ENCODE data around the gene DNAJB11.
A peak's percentile ranks its signal among the peaks of the same experiment; 100 is the strongest.
"Not testable (repeated sequence)": the region's sequence is repeated elsewhere in the genome, so short reads cannot be mapped to it uniquely, and the experiment has no call there.

DNAJB11 gene

GRCh38 chr3:186552408-186553031 lies 18.0 kb upstream of the DNAJB11 start:
- no peak for DNase-seq (ENCODE audit: low read depth)

GRCh38 chr3:186564586-186564985 lies 5.9 kb upstream of the DNAJB11 start:
- DNase-seq (ENCODE audit: low read depth), result no peak

- DNase-seq (ENCODE audit: low read depth), result no peak
Observed at GRCh38 chr3:186566772-186567071, 3.8 kb upstream of the DNAJB11 start.

GRCh38 chr3:186567072-186567921 lies 3.2 kb upstream of the DNAJB11 start, which contains the start of gene TBCCD1:
TSS of gene TBCCD1 (minus strand) at chr3:186567339. CDS start at chr3:186564329, 3,010 bp downstream.
- peak; percentile 95 for DNase-seq (ENCODE audit: low read depth)

GRCh38 chr3:186569361-186569760 lies 1.2 kb upstream of the DNAJB11 start:
- not testable (repeated sequence) for DNase-seq (ENCODE audit: low read depth)

GRCh38 chr3:186569779-186570095 lies 783 bp upstream of the DNAJB11 start:
- DNase-seq (ENCODE audit: low read depth), result no peak

GRCh38 chr3:186570941-186571643 lies 572 bp downstream of the DNAJB11 start:
- no peak for DNase-seq (ENCODE audit: low read depth)

- no peak for DNase-seq (ENCODE audit: low read depth)
Observed at GRCh38 chr3:186571644-186572013, 1.1 kb downstream of the DNAJB11 start.

- no peak for DNase-seq (ENCODE audit: low read depth)
Observed at GRCh38 chr3:186577521-186577920, 7.0 kb downstream of the DNAJB11 start.

GRCh38 chr3:186580785-186581184 lies 10.3 kb downstream of the DNAJB11 start:
- DNase-seq (ENCODE audit: low read depth), result no peak

GRCh38 chr3:186582541-186582940 lies 12.0 kb downstream of the DNAJB11 start:
- DNase-seq (ENCODE audit: low read depth), result no peak

GRCh38 chr3:186583831-186584230 lies 13.3 kb downstream of the DNAJB11 start:
- no peak for DNase-seq (ENCODE audit: low read depth)

- DNase-seq (ENCODE audit: low read depth), result not testable (repeated sequence)
Observed at GRCh38 chr3:186586245-186586644, 15.7 kb downstream of the DNAJB11 start.

GRCh38 chr3:186587183-186587582 lies 16.7 kb downstream of the DNAJB11 start:
- no peak for DNase-seq (ENCODE audit: low read depth)

GRCh38 chr3:186588632-186589031 lies 18.1 kb downstream of the DNAJB11 start:
- DNase-seq (ENCODE audit: low read depth), result no peak

GRCh38 chr3:186589121-186589520 lies 18.6 kb downstream of the DNAJB11 start:
- DNase-seq (ENCODE audit: low read depth), result no peak

GRCh38 chr3:186589856-186590579 lies 19.5 kb downstream of the DNAJB11 start:
- DNase-seq (ENCODE audit: low read depth), result no peak

- no peak for DNase-seq (ENCODE audit: low read depth)
Observed at GRCh38 chr3:186590580-186591295, 20.2 kb downstream of the DNAJB11 start.

GRCh38 chr3:186592682-186593081 lies 22.2 kb downstream of the DNAJB11 start:
- no peak for DNase-seq (ENCODE audit: low read depth)

GRCh38 chr3:186593862-186594261 lies 23.3 kb downstream of the DNAJB11 start:
- no peak for DNase-seq (ENCODE audit: low read depth)

- DNase-seq (ENCODE audit: low read depth), result no peak
Observed at GRCh38 chr3:186594591-186595113, 24.1 kb downstream of the DNAJB11 start.

All from activated T-cell treated with anti-CD3 and anti-CD28 coated beads for 24 hours (primary cell).